HG03558 (cell line): Measurements from ENCODE around the gene CLEC16A.

ENCODE experiments used
- ATAC-seq: cut with Tn5 transposase; IDR thresholded peaks from one replicate; pipeline ENCODE4 v1.9.1; 2021; ENCODE audit warnings: moderate number of reproducible peaks; ENCODE audit not compliant: unreplicated experiment; ENCODE audit errors: extremely low read depth

The CLEC16A gene

GRCh38 chr16:10983159-10983558, 38.8 kb downstream of the CLEC16A start:
- no peak for ATAC-seq

GRCh38 chr16:10984509-10984908, 40.1 kb downstream of the CLEC16A start:
- ATAC-seq = no peak

GRCh38 chr16:10987361-10988163, 43.2 kb downstream of the CLEC16A start:
- ATAC-seq = no peak

GRCh38 chr16:10988164-10988803, 43.9 kb downstream of the CLEC16A start:
- peak; percentile 38 for ATAC-seq

- ATAC-seq = no peak
Measured at GRCh38 chr16:10988879-10989278, 44.5 kb downstream of the CLEC16A start.

- ATAC-seq = no peak
Measured at GRCh38 chr16:10989559-10989958, 45.2 kb downstream of the CLEC16A start.

- no peak for ATAC-seq
Measured at GRCh38 chr16:10990378-10990777, 46.0 kb downstream of the CLEC16A start.

GRCh38 chr16:10992112-10992511, 47.7 kb downstream of the CLEC16A start:
- ATAC-seq = no peak

- no peak for ATAC-seq
Measured at GRCh38 chr16:10992797-10993196, 48.4 kb downstream of the CLEC16A start.

- no peak for ATAC-seq
Measured at GRCh38 chr16:10993649-10994048, 49.3 kb downstream of the CLEC16A start.

- ATAC-seq = no peak
Measured at GRCh38 chr16:10994571-10994970, 50.2 kb downstream of the CLEC16A start.

GRCh38 chr16:10995565-10995964, 51.2 kb downstream of the CLEC16A start:
- no peak for ATAC-seq

- no peak for ATAC-seq
Measured at GRCh38 chr16:10997485-10997884, 53.1 kb downstream of the CLEC16A start.

- ATAC-seq = no peak
Measured at GRCh38 chr16:10999300-10999699, 54.9 kb downstream of the CLEC16A start.

- no peak for ATAC-seq
Measured at GRCh38 chr16:11001611-11002010, 57.2 kb downstream of the CLEC16A start.

GRCh38 chr16:11003141-11003540, 58.8 kb downstream of the CLEC16A start:
- ATAC-seq = no peak

- no peak for ATAC-seq
Measured at GRCh38 chr16:11004351-11004750, 60.0 kb downstream of the CLEC16A start.

GRCh38 chr16:11004973-11005610, 60.7 kb downstream of the CLEC16A start:
- no peak for ATAC-seq

- no peak for ATAC-seq
Measured at GRCh38 chr16:11005611-11005975, 61.2 kb downstream of the CLEC16A start.

GRCh38 chr16:11006656-11007055, 62.3 kb downstream of the CLEC16A start:
- ATAC-seq = no peak

- no peak for ATAC-seq
Measured at GRCh38 chr16:11007714-11008280, 63.4 kb downstream of the CLEC16A start.
